Articular chondrocyte of knee joint (primary cell): ENCODE results near the gene ZNF496. TPM values are rescaled to one million over a fixed set of nuclear protein-coding genes. Genes with fewer than 3 reads are reported as not detected.

ENCODE experiments used
- small RNA-seq: library from RNA; depleted of rRNA; stranded (forward); fragments of <200 nt; gene quantifications from one replicate; pipeline ENCODE3, GENCODE V24; 2012
- total RNA-seq: library from RNA; depleted of rRNA; stranded (reverse); fragments of >200 nt; gene quantifications from 2 replicates; pipeline ENCODE4 v1.2.3, GENCODE V29; 2012

ZNF496 gene
- total RNA-seq, result 18.4 and 21.8 TPM in 2 replicates

GRCh38 chr1:247331525-247332214 is at the start of gene ZNF496:
Gene ZNF496, minus strand, starts transcription at chr1:247331867. Its CDS starts 2,289 bp downstream, at chr1:247329578.

GRCh38 chr1:247255772-247256171 is 75.9 kb downstream of the ZNF496 start, which contains the start of gene VN1R5:
Gene VN1R5, plus strand, starts transcription at chr1:247256072.

Small RNA genes within 50 kb of the gene (small RNA-seq; reads per million reads assigned to genes)
- not detected for gene RF00019

Other genes with a start within 250 kb of the ZNF496 start
- 9.1 and 10.6 TPM in 2 replicates for gene ZNF669, start 227.5 kb downstream of the ZNF496 start, total RNA-seq
- gene ZNF124, start 159.8 kb downstream of the ZNF496 start, total RNA-seq, result 41.3 and 49.7 TPM in 2 replicates
- gene VN1R5, start 75.8 kb downstream of the ZNF496 start, total RNA-seq, result not detected in 2 replicates
- under 0.01 and 0.13 TPM in 2 replicates for gene NLRP3, start 84.3 kb upstream of the ZNF496 start, total RNA-seq
- not detected in 2 replicates for gene OR2B11, start 126.2 kb upstream of the ZNF496 start, total RNA-seq
- under 0.01 TPM in 1 of 2 replicates, not detected in the other for gene OR2C3, start 204.6 kb upstream of the ZNF496 start, total RNA-seq
- gene GCSAML, start 217.3 kb upstream of the ZNF496 start, total RNA-seq, result not detected in 2 replicates